ENCODE data around the gene OPA1. TPM values are rescaled to one million over a fixed set of nuclear protein-coding genes. Genes with fewer than 3 reads are reported as not detected.

Gene OPA1
- total and polyA plus RNA-seq, 2 of the 13 experiments (the other 11 are each of a cell fraction or from before 2014, with no cell fraction given), result 26.7 to 78.5 TPM

- TF ChIP-seq HNRNPL (IDR thresholded peaks at IDR 0.05; ENCODE audit: low read depth, low read length) (no peak), HDAC6 (IDR thresholded peaks at IDR 0.05; ENCODE audit: low read depth, low read length) (no peak), NPAS2 (CRISPR knock-in tag; IDR thresholded peaks at IDR 0.05; ENCODE audit: borderline replicate concordance) (no peak), ZNF431 (CRISPR knock-in tag; IDR thresholded peaks at IDR 0.05; ENCODE audit: borderline replicate concordance, low read depth) (no peak; the same call in 1 of the 2 replicates), ZNF430 (CRISPR knock-in tag; IDR thresholded peaks at IDR 0.05) (peak; percentile 44; the same call in 1 of the 2 replicates), ZFP82 (CRISPR knock-in tag; IDR thresholded peaks at IDR 0.05; ENCODE audit: borderline replicate concordance) (0 out of 2 replicates have a peak, but pooled peaks have one; percentile 28), REPIN1 (CRISPR knock-in tag; IDR thresholded peaks at IDR 0.05; ENCODE audit: borderline replicate concordance, low read depth) (peak; percentile 51; the same call in 1 of the 2 replicates), ZFP37 (CRISPR knock-in tag; IDR thresholded peaks at IDR 0.05; ENCODE audit: borderline replicate concordance) (0 out of 2 replicates have a peak, but pooled peaks have one; percentile 60), NRL (CRISPR knock-in tag; IDR thresholded peaks at IDR 0.05; ENCODE audit: borderline replicate concordance) (no peak), ZNF737 (CRISPR knock-in tag; IDR thresholded peaks at IDR 0.05; ENCODE audit: borderline replicate concordance) (no peak), TGIF2 (CRISPR knock-in tag; IDR thresholded peaks at IDR 0.05) (peak; percentile 93), SETDB1 (CRISPR knock-in tag; IDR thresholded peaks at IDR 0.05; ENCODE audit: borderline replicate concordance) (no peak), RNF219 (CRISPR knock-in tag; IDR thresholded peaks at IDR 0.05) (no peak; the same call in 1 of the 2 replicates), ZNF547 (CRISPR knock-in tag; IDR thresholded peaks at IDR 0.05) (peak; percentile 45; the same call in 1 of the 2 replicates), HOXA5 (CRISPR knock-in tag; IDR thresholded peaks at IDR 0.05) (peak; percentile 28; the same call in 1 of the 2 replicates), SIX1 (CRISPR knock-in tag; IDR thresholded peaks at IDR 0.05; ENCODE audit: borderline replicate concordance) (peak; percentile 52; the same call in 1 of the 2 replicates), SRSF4 (IDR thresholded peaks at IDR 0.05; ENCODE audit: low read depth, low read length, poor library complexity, severe bottlenecking) (no peak), ZNF816 (CRISPR knock-in tag; IDR thresholded peaks at IDR 0.05; ENCODE audit: borderline replicate concordance) (no peak), ZNF562 (CRISPR knock-in tag; IDR thresholded peaks at IDR 0.05; ENCODE audit: borderline replicate concordance) (no peak), HOXA7 (CRISPR knock-in tag; IDR thresholded peaks at IDR 0.05) (no peak)
- TF ChIP-seq, protein P1, sequence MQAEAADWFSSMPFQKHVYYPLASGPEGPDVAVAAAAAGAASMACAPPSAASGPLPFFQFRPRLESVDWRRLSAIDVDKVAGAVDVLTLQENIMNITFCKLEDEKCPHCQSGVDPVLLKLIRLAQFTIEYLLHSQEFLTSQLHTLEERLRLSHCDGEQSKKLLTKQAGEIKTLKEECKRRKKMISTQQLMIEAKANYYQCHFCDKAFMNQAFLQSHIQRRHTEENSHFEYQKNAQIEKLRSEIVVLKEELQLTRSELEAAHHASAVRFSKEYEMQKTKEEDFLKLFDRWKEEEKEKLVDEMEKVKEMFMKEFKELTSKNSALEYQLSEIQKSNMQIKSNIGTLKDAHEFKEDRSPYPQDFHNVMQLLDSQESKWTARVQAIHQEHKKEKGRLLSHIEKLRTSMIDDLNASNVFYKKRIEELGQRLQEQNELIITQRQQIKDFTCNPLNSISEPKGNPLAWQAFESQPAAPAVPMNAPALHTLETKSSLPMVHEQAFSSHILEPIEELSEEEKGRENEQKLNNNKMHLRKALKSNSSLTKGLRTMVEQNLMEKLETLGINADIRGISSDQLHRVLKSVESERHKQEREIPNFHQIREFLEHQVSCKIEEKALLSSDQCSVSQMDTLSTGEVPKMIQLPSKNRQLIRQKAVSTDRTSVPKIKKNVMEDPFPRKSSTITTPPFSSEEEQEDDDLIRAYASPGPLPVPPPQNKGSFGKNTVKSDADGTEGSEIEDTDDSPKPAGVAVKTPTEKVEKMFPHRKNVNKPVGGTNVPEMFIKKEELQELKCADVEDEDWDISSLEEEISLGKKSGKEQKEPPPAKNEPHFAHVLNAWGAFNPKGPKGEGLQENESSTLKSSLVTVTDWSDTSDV (CRISPR knock-in tag; IDR thresholded peaks at IDR 0.05), result no peak
- TF ChIP-seq, protein P2, sequence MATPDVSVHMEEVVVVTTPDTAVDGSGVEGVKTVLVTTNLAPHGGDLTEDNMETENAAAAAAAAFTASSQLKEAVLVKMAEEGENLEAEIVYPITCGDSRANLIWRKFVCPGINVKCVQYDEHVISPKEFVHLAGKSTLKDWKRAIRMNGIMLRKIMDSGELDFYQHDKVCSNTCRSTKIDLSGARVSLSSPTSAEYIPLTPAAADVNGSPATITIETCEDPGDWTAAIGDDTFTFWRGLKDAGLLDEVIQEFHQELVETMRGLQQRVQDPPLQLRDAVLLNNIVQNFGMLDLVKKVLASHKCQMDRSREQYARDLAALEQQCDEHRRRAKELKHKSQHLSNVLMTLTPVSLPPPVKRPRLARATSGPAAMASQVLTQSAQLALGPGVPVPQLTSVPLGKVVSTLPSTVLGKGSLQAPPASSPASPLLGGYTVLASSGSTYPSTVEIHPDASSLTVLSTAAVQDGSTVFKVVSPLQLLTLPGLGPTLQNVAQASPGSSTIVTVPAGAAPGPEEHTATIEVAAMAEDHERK (CRISPR knock-in tag; IDR thresholded peaks at IDR 0.05; ENCODE audit: low read depth), result no peak
Observed at GRCh38 chr3:193744048-193744821, 151.2 kb downstream of the OPA1 start (continued).
